Fibroblast of villous mesenchyme (primary cell): Measurements from ENCODE around the gene B9D1. TPM values are rescaled to one million over a fixed set of nuclear protein-coding genes. Genes with fewer than 3 reads are reported as not detected.

Experiments
- DNase-seq: peaks from one replicate; pipeline ENCODE4 v3.0.0-alpha.2; 2010; ENCODE audit warnings: low read depth
- H3K4me3 ChIP-seq: 2 replicates; pipeline ENCODE4 v1.5.1; 2011; ENCODE audit warnings: low read depth, mild to moderate bottlenecking, low read length
- total RNA-seq: library from RNA; depleted of rRNA; stranded (reverse); fragments of >200 nt; gene quantifications from 2 replicates; pipeline ENCODE4 v1.2.3, GENCODE V29; 2012
- TF ChIP-seq, protein P1 (sequence below): IDR thresholded peaks from 2 replicates; pipeline ENCODE4 v1.5.1; 2012; ENCODE audit warnings: low read depth, mild to moderate bottlenecking, low read length; ENCODE audit not compliant: insufficient read depth

B9D1 gene
- total RNA-seq, 1 donor, result 40.2 TPM

DNA sequence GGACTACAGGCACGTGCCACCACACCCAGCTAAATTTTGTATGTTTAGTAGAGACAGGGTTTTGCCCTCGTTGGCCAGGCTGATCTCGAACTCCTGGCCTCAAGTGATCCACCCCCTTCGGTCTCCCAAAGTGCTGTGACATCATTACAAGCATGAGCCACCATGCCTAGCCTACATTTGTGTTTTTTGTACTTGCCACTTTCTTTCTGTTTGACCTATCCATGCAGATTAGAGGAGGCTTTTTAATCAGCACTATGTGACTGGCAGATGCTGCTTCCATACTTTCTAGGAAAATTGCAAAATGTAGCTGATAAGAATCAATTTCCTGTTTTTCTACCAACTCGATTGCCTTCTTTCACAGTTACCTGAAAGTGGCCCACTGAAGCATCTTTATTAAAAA lies 57.3 kb downstream of the B9D1 start:
- no peak overlapping the region for H3K4me3 ChIP-seq
- TF ChIP-seq, protein P1, sequence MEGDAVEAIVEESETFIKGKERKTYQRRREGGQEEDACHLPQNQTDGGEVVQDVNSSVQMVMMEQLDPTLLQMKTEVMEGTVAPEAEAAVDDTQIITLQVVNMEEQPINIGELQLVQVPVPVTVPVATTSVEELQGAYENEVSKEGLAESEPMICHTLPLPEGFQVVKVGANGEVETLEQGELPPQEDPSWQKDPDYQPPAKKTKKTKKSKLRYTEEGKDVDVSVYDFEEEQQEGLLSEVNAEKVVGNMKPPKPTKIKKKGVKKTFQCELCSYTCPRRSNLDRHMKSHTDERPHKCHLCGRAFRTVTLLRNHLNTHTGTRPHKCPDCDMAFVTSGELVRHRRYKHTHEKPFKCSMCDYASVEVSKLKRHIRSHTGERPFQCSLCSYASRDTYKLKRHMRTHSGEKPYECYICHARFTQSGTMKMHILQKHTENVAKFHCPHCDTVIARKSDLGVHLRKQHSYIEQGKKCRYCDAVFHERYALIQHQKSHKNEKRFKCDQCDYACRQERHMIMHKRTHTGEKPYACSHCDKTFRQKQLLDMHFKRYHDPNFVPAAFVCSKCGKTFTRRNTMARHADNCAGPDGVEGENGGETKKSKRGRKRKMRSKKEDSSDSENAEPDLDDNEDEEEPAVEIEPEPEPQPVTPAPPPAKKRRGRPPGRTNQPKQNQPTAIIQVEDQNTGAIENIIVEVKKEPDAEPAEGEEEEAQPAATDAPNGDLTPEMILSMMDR, result no peak
- no peak for DNase-seq

GRCh38 chr17:19304751-19305150 lies 57.8 kb downstream of the B9D1 start:
- H3K4me3 ChIP-seq, result no peak overlapping the region
- TF ChIP-seq, protein P1, result no peak
- no peak for DNase-seq

DNA sequence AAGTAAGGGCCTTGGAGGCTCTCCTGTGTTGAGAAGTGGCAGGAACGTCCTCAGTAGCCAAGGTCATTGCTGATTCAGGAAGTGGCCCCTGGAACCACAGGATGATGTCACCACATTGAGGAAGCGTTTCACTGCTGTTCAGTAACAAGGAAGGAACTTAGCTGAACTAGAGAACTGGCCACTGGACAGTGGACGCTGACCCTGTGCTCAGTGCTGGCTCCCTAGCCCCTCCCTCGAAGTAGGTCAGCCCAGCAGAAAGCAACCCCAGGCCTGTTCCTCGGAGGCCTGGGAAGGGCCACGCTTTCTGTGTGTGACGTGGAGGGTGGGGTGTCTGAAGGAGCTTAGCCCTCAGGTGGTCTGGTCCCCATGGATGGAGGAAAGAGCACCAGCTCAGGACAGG lies 58.3 kb downstream of the B9D1 start:
- H3K4me3 ChIP-seq, result no peak overlapping the region
- TF ChIP-seq, protein P1, result no peak
- DNase-seq, result peak; percentile 65

GRCh38 chr17:19303367-19303776 lies 59.2 kb downstream of the B9D1 start:
- TF ChIP-seq, protein P1, result no peak
- no peak overlapping the region for H3K4me3 ChIP-seq
- no peak for DNase-seq

DNA sequence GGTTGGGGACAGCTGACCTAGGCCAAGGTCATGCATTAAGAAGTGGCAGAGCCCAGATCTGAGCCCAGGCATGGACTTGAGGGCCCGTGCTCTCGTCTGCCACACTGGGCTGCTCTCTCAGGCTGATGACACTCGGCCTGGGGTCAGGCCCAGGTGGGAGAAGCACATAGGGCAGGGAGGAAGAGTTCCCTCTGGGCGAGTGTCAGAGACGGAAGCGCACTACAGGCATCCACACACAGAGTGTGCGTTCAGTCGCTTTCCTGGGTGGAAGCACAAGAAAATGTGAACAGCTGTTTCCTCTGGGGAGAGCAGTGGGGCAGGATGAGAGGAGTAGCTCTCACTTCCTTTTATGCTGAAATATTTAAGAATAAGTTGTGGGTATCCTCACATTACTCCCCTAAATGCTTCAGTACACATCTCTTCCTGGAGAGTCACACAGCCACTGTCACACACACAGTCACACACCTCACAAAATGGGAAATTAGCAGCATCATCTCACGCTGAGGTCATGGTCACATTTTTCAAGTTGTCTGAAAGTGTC lies 59.7 kb downstream of the B9D1 start:
- DNase-seq, result no peak
- no peak overlapping the region for H3K4me3 ChIP-seq
- TF ChIP-seq, protein P1, result no peak

DNA sequence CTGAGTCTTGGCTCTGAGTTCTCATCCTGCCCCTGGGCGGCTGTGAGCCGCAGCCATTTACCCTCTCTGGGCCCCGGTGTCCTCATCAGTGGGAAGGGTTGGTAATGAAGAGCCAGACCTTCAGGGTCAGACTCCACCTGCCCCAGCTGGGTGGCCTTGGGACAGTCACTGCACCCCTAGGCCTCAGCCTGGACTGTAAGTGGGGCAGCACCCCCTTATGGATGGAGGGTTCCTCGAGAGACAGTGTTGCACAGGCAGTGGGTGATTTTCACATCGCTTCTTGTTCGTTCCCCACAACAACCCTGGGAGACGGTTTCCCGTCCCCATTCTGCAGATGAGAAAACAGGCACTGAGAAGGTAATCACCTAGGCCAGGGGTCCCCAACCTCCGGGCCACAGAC lies 60.5 kb downstream of the B9D1 start:
- no peak for DNase-seq
- H3K4me3 ChIP-seq, result no peak overlapping the region
- TF ChIP-seq, protein P1, result no peak
